Measurements from ENCODE around the gene OPCML.

Gene OPCML

DNA sequence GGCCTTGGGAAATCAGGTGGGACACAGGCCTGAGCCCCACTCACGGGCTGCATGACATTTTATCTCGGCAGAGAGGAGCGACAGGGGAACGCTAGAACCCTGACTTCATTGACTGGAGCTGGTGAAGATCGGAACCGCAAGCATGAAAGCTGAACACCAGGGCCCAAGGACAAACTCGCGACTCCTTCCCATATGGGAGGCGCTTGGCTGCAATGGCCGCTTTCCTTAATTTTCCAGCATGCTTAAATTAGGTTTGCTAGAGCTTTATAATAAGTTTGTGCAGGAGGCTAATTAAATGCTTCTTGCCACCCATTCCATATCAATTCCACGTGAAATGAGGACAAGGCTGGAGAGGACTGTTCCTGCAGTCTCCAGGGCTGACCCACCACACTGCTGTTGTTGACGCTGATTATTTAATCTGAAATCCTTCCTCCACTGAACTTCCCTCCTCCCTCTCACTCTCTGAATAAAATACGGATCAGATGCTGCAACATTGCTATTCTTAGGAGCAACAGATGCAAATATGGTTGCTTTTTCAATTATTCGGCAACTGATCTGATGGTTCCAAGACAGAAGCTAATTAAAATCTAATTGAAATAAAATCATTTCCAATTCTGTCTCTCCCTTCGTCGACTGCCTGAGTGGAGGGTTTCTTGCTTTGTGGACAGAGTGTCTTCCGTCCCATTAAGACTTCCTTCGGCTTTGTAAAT is 692.9 kb downstream of the OPCML start:
- in situ Hi-C loops (cut with HindIII; ENCODE audit: low sequenced_read_pairs), result no loop called here

DNA sequence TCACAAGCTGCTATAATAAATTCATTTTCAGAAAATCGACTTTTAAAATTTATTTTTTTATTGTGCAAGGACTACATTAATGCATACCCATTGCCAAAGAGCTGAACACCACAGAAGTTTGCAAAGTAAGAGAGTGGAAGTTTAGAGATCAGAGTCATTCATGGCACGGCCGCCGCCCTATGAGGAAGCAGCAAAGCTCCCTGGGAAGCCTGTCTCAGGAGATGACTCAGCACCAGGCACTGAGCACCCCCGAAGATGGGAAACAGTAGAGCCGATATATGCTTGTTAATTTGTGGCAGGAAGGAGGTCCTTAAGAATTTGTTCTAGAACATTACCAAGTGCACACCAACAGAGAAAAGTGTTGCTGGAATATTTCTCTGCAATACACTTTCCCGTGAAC is 693.7 kb downstream of the OPCML start:
- in situ Hi-C loops (cut with HindIII; ENCODE audit: low sequenced_read_pairs), result no loop called here

DNA sequence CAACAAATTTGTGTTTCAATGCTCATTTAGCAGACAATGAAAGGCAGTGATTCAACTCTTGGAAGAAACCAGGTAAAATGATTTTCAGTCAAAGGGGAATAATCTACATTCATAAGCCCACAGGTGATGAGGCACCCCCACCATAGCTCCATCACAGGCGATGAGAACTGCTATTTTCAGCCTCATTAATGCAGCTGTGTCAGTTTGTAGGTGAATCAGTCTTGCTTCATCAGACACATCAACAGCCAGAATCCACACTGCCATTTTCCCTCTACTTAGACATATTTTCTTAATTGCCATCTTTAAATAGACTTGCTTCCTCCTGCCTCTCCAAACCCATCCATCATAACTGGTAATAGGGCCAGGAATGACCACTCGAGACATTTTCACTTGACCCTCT is 701.0 kb downstream of the OPCML start:
- in situ Hi-C loops (cut with HindIII; ENCODE audit: low sequenced_read_pairs), result no loop called here

DNA sequence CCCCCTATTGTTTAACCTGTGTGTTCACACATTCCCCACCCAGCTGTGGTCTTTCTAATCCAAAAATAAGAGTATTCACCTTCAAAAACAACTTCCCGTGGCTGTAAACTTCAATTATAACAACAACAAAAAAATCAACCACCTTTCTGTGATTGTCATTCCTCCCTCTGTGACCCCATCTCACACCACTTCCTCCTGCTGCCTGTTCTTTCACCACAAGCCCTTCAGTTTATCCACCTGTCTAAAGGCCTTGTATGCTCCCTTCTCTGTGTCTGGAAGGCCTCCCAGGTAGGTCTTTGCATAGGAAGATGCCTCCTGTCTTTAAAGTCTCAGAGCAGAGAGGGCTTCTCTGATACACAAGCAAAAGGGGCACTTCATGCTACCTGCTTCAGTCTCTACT is 707.7 kb downstream of the OPCML start:
- in situ Hi-C loops (cut with HindIII; ENCODE audit: low sequenced_read_pairs), result no loop called here

DNA sequence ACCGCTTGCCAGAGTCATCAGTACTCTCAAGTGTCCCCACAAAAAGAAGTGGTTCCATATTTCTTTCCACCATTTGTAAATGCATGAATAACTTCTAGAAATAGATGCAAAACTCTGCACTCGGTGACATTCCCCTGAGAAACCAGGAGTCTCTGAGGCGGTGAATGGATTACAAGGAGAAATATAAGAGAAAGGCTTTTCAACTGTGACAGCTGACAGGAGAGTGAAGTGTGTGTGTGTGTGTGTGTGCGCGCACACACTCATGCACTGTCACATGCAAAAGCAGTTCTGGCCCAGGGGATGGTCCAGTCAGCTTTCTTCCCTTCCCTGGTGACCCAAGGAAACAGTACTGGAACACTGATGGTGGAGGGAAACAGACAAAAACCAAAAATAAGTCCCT is 710.0 kb downstream of the OPCML start:
- in situ Hi-C loops (cut with HindIII; ENCODE audit: low sequenced_read_pairs), result no loop called here

DNA sequence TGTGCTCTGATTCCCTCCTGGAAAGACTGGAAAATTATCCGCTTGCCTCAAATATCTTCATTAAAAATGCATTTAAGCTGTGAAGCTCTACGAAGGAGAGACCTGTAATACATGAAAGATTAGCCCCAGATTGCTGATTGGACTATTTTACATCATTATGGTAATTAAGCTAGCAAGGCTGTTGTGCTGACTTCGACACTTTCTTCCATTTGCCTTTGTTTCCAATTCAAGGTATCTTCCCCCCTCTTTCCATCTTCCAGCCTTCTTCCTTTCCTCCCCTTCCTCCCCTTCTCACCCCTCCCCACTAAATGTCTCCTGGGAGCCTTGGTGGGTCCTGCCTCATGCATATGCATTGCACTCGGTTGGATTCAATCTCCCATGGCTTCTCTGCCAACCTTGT is 710.8 kb downstream of the OPCML start:
- in situ Hi-C loops (cut with HindIII; ENCODE audit: low sequenced_read_pairs), result no loop called here

DNA sequence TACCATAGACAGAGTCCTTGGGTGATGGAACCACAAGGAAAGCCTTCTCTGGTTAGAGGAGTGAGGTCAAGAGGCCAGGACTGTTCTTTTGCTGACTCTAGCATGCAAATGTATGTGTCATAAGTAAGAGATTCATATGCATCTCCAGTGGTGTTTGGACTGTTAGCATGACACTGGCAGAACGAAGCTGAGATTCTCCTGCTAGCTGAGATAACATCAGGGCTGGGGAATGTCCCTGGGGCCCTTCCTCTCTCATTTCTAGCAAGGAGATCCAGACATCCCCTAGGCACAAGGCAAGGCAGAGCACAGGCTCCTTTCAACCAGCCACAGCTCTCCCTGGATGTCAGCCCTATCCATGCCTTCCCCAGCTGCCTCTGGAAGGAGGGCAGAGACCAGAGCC is 711.3 kb downstream of the OPCML start:
- in situ Hi-C loops (cut with HindIII; ENCODE audit: low sequenced_read_pairs), result no loop called here

DNA sequence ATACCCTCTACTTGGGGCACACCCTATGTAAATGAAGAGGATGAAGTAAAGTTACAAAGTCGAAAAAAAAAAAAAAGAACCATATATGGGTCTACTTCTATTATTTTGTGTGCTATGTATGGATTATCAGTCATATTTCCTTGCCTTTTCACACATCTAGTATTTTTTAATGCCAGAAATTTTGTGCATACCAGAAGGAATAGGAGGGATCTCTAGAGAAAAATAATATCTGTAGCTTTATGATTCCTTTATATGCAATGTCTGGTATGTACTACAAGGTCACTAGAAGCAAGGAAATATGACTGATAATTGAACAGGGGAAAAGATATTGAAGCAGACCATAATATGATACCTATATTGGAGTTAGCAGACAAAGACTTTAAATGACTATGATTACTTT is 713.4 kb downstream of the OPCML start:
- in situ Hi-C loops (cut with HindIII; ENCODE audit: low sequenced_read_pairs), result no loop called here

DNA sequence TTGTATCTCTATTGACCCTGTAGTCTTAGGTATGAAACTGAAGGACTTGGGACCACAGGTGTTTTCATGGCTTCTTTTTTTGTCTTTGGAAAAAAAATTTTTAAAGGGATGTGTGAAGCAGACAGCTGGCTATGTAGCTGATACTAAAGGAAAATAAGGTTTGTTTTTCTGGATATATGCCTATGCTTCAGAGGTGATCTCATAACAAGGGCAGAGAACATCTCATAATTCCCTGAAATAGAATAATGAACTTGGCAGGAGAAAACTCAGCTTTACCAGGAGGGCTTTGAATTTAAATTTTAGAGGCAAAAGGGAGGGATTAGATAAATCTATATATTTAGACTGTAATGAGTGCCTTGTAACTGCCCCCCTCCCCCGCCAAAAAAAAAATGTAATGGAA is 714.9 kb downstream of the OPCML start:
- in situ Hi-C loops (cut with HindIII; ENCODE audit: low sequenced_read_pairs), result no loop called here

DNA sequence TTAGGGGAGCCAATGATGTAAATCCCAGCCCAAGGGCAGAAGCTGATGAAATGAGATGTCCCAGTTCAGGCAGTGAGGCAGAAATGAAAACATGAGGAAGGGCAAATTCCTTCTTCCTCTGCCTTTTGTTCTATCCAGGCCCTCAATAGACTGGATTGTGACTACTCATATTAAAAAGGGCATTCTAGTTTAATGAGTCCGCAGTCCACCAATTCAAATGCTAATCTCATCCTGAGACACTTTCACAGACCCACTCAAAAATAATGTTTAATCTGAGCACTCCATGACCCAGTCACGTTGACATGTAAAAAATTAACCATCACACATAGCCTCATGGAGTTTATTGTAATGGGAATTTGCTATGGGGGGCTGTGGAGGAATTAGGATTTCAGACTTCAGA is 717.9 kb downstream of the OPCML start:
- in situ Hi-C loops (cut with HindIII; ENCODE audit: low sequenced_read_pairs), result no loop called here

DNA sequence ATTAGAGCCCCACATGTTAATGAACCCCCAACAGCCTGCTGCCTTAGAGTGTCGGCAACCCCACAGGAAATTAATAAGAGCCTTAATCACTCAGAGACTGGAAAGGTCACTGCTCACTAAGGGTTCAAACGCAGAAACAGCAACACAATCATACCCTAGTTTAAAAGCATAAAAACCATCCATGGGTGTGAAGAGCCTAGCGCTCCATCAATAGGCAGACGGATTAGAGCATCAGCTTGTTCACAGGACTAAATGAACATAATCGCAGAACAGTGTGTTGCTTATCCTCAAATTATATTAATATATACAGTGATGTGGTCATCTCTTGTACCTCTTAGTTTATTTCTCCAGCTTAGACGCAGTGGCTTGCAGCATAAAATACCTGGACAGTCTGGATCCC is 720.7 kb downstream of the OPCML start:
- in situ Hi-C loops (cut with HindIII; ENCODE audit: low sequenced_read_pairs), result no loop called here

DNA sequence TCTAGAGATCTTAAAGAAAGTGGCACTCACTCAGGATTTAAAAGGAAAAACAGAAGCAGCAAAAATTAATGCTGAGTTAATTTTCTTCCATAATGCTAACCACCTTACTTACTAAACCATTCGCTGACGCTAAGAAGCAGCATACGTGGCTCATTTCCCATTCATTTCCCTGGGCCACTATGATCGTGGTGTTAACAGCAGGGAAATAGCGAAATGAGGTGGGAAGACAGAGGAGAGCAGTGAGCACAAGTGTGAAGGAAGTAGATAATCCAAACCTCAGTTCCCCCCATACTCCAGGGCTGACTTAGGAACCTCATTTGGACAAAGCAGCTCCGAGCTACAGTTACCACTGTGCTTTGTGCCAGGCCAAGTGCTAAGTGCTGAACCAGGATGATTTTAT is 723.2 kb downstream of the OPCML start:
- in situ Hi-C loops (cut with HindIII; ENCODE audit: low sequenced_read_pairs), result no loop called here

DNA sequence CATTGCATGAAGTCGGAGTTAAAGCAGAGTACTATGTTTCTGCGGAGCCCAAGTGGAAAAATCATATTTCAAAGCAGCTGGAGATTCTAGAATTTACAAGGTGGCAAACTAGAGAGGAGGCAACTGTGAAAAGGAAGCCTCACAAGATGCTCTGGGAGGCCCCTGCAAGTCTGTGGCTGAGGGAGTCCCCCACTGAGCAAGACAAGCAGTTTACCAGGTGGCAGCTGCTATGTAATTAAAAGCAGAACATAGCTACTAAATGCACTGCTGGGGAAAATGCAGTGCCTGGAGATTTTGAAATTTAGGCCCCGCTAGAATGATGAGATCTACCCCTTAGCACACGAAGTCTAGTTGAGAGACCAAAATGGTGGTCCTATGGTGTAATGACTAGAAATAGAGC is 728.0 kb downstream of the OPCML start:
- in situ Hi-C loops (cut with HindIII; ENCODE audit: low sequenced_read_pairs), result no loop called here

DNA sequence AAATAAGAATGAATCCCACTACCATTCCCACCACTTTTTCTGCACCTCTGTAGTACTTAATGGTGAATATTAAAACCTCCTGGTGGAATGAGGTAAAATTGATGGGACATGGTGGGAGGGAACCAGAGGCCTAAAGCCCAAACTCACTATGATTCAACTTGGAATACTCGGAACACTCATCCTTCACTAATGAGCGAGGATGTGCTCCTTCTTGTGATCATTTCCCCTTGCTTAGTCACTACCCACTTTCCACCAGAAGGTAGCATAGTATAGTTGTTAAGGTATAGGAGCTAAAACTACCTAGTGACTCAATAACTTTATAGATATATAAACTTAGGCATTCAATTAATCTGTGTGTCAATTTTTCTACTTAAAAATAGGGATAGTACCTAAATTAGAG is 728.9 kb downstream of the OPCML start:
- in situ Hi-C loops (cut with HindIII; ENCODE audit: low sequenced_read_pairs), result no loop called here

DNA sequence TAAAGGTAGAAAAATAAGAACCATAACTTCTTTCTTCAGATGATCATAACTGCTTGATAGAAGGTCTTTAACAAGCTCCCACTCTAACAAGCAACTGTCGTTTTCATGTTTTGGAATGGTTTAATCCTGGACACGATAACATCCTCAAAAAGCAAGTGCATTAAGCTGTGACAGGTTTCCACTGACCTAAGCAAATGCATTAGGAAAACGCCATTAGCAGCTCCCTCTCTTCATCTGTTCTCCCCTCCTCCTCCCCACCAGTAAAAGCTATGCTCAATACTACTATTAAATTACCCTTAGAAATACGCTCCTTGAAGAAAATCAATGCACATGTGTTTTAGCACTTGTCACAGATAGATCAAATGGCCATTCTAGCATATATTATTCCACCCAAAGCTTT is 729.4 kb downstream of the OPCML start:
- in situ Hi-C loops (cut with HindIII; ENCODE audit: low sequenced_read_pairs), result no loop called here

DNA sequence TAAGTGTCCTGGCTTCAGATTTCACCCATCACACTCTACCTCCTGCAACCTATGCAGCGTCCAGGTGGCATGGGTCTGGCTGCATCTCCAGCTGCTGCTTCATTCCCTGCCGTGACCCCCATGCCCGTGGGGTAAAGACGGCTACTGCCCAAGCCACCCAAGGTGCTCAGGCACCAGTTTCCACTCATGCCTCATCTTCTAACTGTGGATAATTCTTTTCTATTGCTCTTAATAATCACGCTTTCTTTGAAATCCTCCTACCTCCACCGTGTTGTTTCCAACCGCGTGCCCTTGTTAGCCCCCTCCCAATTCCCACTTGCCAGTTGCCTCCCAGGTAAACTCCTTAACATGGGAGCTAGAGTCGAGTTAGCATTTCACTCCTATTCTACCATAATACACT is 738.5 kb downstream of the OPCML start:
- in situ Hi-C loops (cut with HindIII; ENCODE audit: low sequenced_read_pairs), result no loop called here

DNA sequence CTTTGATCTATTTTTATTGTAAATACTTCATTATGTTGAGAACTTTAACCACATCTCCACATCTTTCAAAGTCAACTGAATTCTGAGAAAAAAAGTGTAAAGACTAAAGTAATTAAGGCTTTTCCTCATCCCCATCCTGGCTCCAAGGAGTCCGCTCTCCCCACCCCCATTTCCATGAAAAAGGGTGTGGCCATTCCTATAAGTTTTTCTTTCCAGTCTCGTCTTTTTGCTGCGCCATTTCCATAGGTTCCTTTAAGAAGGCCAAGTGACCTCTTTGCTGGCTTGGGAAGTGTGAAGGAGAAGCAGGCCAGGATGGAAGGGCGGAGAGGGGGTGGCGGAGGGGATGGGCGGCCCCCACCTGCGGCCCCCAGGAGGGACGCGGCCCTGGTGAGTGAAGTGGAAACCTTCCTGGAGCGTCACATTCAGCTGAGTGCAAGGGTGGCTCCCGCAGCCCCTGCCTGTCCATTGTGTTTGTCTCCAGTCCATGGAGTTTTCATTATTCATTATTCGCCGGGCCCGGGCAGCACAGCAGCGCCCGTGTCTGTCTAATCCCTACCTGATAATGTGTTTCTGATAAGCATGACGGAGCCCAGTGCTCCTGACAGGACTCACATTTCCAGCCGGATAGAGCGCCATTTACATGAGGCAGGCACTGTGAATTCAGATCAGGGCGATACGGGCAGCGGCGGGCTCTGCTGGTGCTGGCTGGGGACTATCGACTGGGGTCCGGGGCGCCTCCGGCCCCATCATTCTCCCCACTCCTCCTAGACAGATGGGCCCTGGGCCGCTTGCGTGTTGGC is 739.8 kb downstream of the OPCML start:
- in situ Hi-C loops (cut with HindIII; ENCODE audit: low sequenced_read_pairs), result no loop called here

DNA sequence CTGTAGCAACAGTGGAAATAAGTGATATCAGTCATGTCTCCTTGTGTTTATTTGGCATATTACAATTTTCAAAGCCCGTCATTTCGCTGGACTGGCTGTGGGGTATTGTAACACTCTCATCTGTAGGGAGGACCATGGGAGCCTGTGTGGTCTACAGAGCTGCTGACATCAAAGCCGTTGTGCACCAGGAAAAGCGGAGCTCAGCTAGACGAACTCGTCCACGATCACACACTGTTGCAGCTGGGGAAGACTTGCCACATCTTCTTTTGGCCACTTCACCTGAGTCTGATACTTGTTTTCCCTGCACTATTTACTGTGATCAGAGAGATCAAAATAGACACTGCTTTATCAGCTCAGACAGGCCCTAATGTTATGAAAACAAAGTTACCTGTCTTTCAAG is 741.3 kb downstream of the OPCML start:
- in situ Hi-C loops (cut with HindIII; ENCODE audit: low sequenced_read_pairs), result no loop called here

DNA sequence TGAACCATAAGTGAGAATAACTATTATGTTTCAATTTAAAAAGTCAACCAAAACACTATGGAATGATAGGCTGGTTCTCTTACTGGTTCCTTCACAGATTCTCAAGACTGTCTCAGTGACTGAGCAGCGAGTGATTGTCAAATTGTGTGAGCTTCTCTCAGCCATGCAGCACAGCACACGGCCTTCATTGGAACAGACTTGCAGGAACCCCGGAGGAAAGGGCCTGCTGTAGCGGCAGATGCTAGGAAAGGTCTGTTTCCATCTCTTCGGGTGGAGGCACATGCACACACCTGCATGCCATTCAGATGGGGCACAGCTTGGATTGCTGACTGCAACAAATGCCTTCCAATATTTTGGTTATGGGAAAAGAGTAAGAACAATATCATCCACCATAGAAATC is 741.8 kb downstream of the OPCML start:
- in situ Hi-C loops (cut with HindIII; ENCODE audit: low sequenced_read_pairs), result no loop called here

DNA sequence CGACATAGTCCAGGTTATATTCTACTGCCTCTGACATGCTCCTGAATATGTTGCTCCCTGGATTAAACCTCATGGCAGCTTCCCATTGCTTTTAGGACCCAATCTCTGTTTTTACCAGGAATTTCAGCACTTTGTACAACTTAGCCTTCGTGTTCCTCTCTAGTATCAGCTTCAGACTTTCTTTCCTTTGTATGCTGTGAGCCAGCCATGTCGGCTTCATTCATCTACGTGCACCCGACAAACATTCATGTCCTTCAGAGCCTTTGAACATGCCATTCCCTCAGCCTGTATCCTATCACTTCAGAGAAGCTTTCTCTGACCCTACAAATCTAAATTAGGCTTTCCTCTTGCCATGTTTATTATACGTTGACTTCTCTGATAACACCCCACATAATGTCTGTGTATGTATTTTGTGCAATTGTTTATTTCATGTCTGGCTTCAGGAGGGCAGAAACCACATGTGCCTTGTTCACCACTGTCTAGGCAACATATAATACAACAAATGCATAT is 743.4 kb downstream of the OPCML start:
- in situ Hi-C loops (cut with HindIII; ENCODE audit: low sequenced_read_pairs), result no loop called here

DNA sequence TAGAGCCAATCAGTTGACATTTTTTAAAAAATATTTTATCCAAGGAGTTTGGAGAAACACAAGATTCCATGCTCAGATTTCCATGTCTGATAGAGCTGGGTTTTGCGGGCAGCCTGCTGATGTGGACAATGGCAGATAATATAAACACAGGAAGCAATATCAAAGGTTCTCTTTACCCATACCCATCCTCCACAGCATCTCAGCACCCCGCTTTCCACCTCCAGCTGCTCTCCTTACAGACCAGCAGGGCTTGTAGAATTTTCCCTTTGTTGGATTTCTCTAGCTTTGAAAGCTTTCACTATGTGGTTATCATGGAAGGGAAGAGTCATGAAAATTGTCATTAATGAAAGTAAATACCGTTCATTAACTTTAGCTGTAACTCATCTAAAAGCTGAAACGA is 746.4 kb downstream of the OPCML start:
- in situ Hi-C loops (cut with HindIII; ENCODE audit: low sequenced_read_pairs), result no loop called here

DNA sequence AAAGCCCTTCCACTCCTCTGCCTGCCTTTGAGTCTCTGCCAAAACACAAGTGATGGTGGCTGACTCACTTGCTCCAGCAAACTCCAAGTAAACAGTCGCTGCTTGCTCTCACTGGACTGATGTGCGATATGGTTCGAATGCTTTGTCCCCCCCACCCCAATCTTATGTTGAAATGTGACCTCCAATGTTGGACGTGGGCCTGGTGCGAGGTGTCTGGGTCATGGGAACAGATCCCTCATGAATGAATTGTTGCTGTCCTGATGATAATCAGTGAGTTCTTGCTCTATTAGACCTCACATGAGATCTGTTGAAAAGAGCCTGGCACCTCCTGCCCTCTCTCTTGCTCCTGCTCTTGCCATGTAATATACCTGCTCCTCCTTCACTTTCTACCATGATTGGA is 747.9 kb downstream of the OPCML start:
- in situ Hi-C loops (cut with HindIII; ENCODE audit: low sequenced_read_pairs), result no loop called here

Data from endothelial cell of hepatic sinusoid (primary cell).